HG02884 (cell line): ENCODE data around the gene DNAJC11.

ENCODE experiments used
- ATAC-seq: cut with Tn5 transposase; IDR thresholded peaks from one replicate; pipeline ENCODE4 v1.9.1; 2021; ENCODE audit warnings: mild to moderate bottlenecking, moderate library complexity; ENCODE audit not compliant: unreplicated experiment

Gene DNAJC11

GRCh38 chr1:6627031-6627430 lies 74.6 kb downstream of the DNAJC11 start:
- no peak for ATAC-seq

GRCh38 chr1:6625584-6626149 lies 75.9 kb downstream of the DNAJC11 start:
- no peak for ATAC-seq

DNA sequence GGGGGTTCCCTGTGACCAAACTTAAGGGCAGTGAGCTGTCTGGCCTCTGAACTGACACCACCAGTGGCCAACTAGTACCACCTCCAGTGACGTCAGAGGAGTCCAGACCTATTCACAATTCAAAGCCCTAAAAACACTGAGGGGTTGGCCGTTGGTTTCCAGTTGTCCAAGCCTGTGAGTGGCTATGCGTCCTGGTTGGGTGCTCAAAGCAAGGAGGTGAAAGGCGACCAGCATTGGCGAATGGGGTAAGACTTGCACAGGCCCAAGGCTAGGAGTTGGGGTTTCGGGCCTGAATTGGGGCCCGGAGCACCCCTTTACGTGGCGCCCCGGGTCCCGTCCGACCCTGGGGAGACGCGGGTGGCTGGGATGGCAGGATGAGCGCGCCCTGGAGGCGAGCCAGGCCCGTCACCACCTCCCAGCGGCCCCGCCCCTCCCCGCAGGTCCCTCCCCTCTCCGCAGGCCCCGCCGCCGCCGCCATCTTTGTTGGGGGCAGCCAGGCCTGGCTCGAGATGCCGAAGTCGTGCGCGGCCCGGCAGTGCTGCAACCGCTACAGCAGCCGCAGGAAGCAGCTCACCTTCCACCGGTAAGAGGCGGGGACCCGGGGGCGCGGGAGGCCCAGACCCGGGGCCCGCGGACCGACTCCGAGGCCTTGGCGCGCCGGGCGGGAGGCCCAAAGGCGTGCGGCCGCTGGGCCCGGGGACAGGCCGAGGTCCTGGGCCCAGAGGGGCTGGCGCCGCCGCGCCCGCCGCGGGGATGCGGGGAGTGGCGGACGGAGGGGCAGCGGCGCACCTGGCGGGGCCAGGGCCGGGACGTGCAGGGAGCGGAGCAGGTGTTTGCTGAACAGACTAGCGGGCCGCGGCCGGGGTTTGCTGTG lies 76.7 kb downstream of the DNAJC11 start, which contains the start of gene THAP3:
THAP3 (plus strand) TSS at position 159 of the 874 bp plus-strand sequence; CDS start at position 510, 351 bp downstream.
- peak; percentile 71 for ATAC-seq

DNA sequence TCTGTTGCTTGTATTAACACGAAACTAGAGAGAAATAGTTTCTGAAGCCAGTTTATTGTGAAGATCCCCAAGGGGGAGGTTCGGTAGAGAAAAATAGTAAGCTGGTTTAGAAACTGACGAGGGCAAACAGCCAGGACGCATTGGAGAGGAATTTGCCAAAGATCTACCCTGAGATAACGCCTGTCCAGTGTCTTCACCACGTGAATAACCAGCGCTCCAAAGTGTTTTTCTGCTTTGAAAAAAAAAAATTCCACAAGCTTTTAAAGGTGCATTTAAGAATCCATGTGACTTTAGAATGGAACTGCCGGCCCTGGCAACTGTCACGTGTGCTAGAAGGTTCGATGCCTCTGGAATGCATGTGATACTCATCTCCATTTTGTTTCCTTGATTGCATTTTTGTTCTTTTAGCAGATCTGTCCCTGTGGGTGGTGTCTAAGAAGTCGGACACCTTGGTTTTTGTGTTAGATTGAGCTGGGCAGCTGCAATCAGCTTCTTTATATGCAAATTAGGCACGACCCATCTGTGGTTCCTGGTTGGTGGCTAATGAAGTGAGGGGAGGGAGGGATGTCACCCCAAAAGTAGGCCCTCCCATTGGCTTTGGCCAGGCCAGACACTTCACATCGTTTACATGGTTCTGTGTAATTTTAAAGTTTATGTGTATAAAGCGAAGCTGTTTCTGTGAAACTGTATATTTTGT lies 78.2 kb downstream of the DNAJC11 start:
- ATAC-seq = no peak

DNA sequence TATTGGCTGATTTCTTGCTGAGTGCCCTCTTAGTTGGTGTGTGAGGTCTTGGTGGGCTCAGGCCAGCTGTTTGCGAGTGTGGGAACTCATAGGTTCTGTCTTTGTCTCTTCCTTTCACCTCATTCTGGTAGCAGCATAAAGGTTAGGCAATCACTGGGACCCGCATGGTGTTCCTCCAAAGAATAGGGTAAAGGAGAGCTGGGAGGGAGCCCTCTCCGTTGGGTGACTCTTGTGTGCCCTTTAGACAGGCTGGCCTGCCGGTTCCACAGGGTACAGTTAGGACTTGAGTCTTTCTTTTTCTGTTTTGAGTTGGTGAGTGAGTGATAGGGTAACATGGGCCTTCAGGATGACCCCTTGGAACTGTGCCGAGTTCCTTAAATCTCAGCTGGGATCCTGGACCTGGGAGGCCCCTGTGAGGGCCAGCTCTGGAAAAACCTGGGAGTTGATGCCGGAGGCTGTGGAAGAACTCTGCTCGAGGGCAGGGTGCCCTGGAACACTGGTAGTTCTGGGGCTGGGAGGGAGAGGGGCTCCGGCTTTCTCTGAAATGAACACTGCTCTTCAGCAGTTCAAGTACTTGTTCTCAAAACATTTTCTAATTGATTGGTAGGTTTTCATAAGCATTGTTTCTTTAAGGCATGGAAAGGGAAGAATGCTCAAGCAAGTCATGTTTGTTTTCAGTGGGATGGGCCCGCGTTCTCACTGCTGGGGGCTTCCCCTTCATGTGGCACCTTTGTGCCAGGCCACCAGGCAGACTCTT lies 79.0 kb downstream of the DNAJC11 start:
- no peak for ATAC-seq

DNA sequence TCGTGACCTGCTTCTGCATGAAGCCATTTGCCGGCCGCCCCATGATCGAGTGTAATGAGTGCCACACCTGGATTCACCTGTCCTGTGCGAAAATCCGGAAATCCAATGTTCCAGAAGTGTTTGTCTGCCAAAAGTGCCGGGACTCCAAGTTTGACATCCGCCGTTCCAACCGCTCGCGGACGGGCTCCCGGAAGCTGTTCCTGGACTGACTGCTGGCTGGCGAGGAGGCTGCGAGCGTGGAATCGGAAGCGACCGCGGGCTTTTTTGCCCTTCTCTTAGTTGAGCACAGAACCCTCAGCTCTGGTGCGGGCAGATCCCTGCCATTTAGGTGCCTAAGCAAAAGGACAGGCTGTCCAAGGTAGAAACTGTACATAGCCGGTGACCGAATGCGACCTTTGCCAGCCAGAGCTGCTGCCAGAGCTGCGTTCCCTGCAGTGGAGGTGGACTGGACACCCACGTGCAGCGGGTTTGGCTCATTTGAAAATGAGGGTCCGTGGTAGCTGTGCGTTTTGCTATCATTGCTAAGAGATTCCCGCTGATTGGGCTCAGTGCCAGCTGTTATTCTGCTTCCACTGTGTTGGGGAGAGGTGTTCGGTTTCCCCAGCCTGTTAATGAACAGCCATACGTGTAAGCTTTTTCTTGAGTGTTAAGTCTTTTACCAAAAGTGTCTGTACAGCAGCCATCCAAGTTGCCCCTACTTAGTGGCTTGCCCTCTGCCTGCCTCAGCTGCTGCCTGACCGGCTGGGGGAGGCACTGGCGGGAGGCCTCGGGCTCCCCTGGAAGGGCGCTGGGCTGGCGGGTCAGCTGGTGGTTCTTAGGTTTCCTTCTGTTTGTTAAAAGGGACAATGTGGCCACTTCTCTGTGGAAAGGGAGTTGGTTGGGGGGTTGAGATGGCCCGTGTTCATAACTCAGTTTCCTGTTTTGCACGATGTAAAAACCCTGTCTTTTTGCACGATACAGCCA lies 79.9 kb downstream of the DNAJC11 start:
- no peak for ATAC-seq

DNA sequence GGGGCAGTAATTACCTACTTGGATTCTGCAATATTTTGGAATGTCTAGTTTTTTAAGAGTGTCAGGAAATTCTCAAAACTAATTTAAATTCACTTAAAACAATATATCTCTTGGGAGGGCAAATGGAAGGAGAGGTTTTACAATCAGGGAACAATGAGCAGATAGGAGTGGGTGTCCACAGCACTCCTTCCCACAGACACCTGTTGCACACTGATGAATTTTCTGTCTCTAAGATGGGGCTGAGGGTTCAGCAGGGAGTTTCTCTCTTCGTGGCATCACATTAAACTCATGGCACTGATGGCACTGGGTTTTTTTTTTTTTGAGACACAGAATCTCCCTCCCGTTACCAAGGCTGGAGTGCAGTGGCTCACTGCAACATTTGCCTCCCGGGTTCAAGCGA lies 82.6 kb downstream of the DNAJC11 start:
- ATAC-seq = no peak

DNA sequence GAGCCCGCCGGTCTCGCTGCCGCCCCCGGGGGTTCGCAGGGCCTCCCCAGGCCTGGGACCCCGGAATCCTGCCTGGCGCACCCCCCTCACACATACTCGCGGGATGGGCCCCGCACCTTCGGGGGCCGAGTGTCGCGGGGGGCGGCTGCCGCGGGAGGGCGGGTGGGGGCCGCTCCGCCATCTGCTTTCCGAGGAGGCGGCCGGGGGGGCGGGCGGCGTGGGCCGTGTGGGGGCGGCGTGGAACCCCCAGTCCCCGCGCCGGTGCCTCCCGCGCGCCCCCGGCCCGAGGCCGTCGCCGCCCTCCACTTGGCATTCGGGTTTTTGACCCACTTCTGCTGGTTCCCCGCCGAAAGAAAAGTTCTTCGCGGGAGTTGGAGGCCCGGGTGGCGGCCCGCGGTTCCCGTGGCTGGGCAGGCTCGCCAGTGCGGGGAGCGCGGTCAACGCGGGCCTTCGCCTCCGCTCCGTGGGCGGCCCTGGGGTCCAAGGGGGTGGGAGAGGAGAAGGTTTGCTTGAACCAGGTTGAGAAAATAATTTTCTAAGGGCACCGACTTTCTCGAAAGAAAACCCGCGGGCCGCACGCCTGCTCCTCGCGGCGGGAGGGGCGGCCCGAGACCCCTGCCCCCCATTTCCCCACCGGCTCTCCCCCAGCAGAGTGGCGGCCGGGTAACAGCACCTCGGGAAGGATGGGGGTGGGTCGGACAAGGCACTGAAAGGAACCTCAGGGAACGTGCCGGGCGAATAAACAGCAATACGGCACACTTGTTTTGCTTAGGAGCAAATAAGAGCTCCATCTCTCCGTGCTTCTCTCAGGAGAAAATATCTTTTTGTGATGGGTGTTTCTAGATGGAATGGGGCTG lies 86.5 kb downstream of the DNAJC11 start:
- ATAC-seq = no peak

DNA sequence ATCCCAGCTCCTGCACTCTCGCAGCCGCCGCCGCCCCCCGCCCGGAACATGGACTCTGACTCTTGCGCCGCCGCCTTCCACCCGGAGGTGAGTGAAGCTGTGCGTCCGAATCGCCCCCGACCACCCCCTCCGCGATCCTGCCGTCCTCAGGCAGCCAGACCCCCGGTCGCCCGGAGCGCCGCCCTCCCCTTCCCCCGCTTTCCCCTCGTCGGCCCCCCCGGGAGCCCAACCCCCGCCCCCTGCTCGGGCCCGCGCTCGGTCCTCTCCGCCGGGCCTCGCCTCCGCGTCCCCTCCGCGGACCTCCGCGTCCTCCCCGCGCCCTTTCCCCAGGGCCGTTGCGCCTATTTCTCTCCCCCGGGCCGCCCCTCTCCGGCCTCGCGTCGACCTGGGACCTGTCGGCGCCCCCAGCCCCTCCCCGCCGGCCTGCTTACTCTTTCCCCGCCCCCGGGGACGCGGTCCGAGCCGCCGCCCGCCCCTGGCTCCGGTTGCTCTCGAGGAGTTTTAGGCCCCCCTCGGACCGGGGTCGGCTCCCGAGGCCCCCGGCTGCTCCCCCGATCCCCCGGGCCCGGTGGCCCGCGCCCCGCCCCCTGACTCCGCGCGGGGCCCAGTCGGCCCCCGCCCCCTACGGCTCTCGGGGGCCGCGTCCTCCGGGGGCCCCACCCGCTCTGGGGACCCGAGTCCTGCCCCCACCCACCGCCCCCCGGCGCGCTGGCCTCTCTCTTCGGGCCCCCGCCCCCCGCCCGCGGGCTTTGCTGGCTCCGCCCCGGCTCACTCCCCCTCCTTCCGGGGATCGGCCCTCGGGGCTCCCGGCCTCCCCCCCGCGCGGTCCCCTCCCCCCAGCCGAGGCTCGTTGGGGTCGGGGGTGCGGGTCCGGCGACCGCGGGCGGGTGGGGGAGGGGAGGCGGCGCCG lies 87.3 kb downstream of the DNAJC11 start:
- no peak for ATAC-seq

DNA sequence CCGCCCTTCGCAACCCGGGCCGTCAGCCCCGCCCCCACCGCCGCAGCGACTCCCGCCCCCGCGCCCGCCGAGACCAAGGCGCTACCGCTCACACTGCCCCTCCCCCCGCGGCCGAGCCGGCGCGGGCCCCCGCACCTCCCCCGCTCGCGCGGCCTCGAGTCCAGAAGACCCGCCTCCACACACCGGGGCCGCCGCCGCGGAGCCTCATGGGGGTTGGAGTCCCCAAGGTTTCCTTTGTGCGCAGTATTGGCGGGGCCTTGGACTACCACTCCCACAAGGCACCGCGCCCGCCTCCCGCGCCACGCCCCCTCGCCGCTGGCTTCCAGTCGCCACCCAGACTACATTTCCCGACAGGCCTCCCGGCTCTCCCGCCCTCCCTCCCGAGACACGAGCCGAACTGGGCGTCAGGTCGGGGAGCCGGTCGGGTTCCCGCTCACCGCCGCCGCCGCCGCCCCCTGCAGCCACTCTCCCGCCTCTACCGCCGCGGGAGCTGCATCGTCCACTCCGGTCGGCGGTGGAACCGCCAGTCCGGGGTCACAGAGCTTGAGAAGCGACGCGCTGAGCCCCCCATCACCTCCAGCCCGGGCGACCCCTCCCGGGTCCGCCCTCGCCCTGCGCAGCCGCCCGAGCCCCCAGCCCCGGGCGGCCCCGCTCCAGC lies 88.1 kb downstream of the DNAJC11 start, which contains the start of gene PHF13:
PHF13 (plus strand) TSS at position 371 of the 658 bp plus-strand sequence. CDS start 336 bp downstream, outside the sequence.
- ATAC-seq = peak; percentile 87

- ATAC-seq = peak; percentile 18
Measured at GRCh38 chr1:6612641-6613360, 88.8 kb downstream of the DNAJC11 start.

- ATAC-seq = no peak
Measured at GRCh38 chr1:6603915-6604558, 97.6 kb downstream of the DNAJC11 start.

GRCh38 chr1:6603238-6603914 lies 98.2 kb downstream of the DNAJC11 start:
- ATAC-seq = peak; percentile 24

DNA sequence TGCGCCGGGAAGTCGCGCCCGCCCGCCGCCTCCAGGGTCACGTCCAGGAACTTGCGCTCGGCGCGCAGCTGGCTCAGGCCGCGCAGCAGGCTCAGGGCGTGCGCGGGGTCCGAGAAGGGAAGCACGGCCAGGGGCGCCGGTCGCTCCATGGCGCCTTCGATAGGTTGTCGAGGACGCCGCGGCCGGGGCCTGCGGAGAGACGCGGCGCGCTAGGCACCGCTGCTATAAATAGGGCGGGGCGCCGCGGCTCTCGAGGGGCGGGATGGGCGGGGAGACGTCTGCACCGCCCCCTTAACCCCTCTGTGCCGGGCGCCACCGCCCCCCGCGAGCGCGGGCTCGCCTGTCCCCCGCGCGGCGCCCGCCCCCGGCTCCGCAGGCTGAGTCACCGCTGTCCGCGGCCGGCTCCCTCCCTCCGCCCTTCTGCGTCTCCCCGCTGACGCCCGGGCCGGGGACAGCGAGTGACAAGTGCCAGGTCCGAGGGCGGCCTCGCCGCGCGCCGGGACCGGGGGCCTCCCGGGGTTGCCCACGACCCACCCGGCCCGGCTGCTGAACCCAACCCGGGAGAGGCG lies 98.9 kb downstream of the DNAJC11 start, which contains the start of gene KLHL21:
KLHL21 (minus strand) TSS at position 201 of the 569 bp plus-strand sequence; CDS start at position 149, 52 bp downstream.
- ATAC-seq = peak; percentile 46
